ENCODE results near the gene GPN2. TPM values are rescaled to one million over a fixed set of nuclear protein-coding genes. Genes with fewer than 3 reads are reported as not detected.

The GPN2 gene
- total and polyA plus RNA-seq, 2 donors (not counting 3 experiments of a cell fraction or from before 2014, with no cell fraction given): 21.9 to 37.4 TPM

- intact Hi-C loops (cut with micrococcal nuclease): loop anchor here (1.0 kb wide), 2 partner anchors 12 to 25 kb away; no protein-coding TSS in a partner anchor
- no peaks in the 10 kb centered on the region for H4K20me1 ChIP-seq (replicated peaks; ENCODE audit: control insufficient read depth, extremely low read depth, insufficient read depth, low read length)
- no peaks in the 10 kb centered on the region for H3K9me1 ChIP-seq (replicated peaks; ENCODE audit: control insufficient read depth, extremely low read depth, insufficient read depth, low read length)
- POLR2A ChIA-PET: no interaction called here
- no peak overlapping the region for H3K4me2 ChIP-seq (ENCODE audit: insufficient read depth, low read length)
- no peak overlapping the region for H2AFZ ChIP-seq (ENCODE audit: low read depth, low read length)
- CTCF ChIA-PET: no interaction called here
- no peaks in the 10 kb centered on the region for H3K79me2 ChIP-seq (ENCODE audit: control insufficient read depth, insufficient read depth, low read length)
- no peak for TF ChIP-seq MYC (IDR thresholded peaks at IDR 0.05; ENCODE audit: low read depth, low read length)
- TF ChIP-seq, protein P1, sequence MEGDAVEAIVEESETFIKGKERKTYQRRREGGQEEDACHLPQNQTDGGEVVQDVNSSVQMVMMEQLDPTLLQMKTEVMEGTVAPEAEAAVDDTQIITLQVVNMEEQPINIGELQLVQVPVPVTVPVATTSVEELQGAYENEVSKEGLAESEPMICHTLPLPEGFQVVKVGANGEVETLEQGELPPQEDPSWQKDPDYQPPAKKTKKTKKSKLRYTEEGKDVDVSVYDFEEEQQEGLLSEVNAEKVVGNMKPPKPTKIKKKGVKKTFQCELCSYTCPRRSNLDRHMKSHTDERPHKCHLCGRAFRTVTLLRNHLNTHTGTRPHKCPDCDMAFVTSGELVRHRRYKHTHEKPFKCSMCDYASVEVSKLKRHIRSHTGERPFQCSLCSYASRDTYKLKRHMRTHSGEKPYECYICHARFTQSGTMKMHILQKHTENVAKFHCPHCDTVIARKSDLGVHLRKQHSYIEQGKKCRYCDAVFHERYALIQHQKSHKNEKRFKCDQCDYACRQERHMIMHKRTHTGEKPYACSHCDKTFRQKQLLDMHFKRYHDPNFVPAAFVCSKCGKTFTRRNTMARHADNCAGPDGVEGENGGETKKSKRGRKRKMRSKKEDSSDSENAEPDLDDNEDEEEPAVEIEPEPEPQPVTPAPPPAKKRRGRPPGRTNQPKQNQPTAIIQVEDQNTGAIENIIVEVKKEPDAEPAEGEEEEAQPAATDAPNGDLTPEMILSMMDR (IDR thresholded peaks at IDR 0.05; ENCODE audit: extremely low read depth in 1 of 2, insufficient read depth in 1 of 2, low read depth in 1 of 2, low read length in 2 of 2): no peak
- no peak for TF ChIP-seq JUN (IDR thresholded peaks at IDR 0.05; ENCODE audit: borderline replicate concordance, insufficient read depth, insufficient read length, low read depth)
- no peak for TF ChIP-seq FOS (IDR thresholded peaks at IDR 0.05; ENCODE audit: borderline replicate concordance, insufficient read depth, low read length)
- TF ChIP-seq POLR2AphosphoS5 (IDR thresholded peaks at IDR 0.05; ENCODE audit: insufficient read depth, low read depth, low read length): no peak
- TF ChIP-seq POLR2A (IDR thresholded peaks at IDR 0.05; ENCODE audit: low read depth, low read length): no peak
- no peak for TF ChIP-seq MAX (IDR thresholded peaks at IDR 0.05; ENCODE audit: insufficient read depth, insufficient read length)
- TF ChIP-seq EZH2 (IDR thresholded peaks at IDR 0.05; ENCODE audit: borderline replicate concordance, low read depth, low read length, severe bottlenecking): no peak
- no peak for TF ChIP-seq GATA2 (IDR thresholded peaks at IDR 0.05; ENCODE audit: insufficient read depth, insufficient read length, low read depth, low read length)
- H3K9ac ChIP-seq (replicated peaks; ENCODE audit: extremely low read depth, insufficient read depth, low read length): no peak overlapping the region
- no peak for FAIRE-seq
- no peak overlapping the region for H3K27ac ChIP-seq (ENCODE audit: insufficient read depth, low read depth, low read length)
- H3K27me3 ChIP-seq (ENCODE audit: control insufficient read depth in 2 of 2, insufficient read depth in 2 of 2, low read length in 2 of 2): no peaks in the 10 kb centered on the region
- no peak for DNase-seq (ENCODE audit: low read depth, low spot score)
- no peaks in the 10 kb centered on the region for H3K9me3 ChIP-seq (replicated peaks; ENCODE audit: control insufficient read depth, insufficient read depth, low read length)
- no TSS peak for BruUV-seq (replicated peaks)
- H3K4me3 ChIP-seq (replicated peaks in 1 of 3; ENCODE audit: insufficient read depth in 1 of 3, low read depth in 1 of 3, low read length in 3 of 3): no peak overlapping the region
- dilution Hi-C loops (cut with MboI; ENCODE audit: extremely low pct_ligation_motif_present, low sequenced_read_pairs): no loop called here
- peaks cover 8% of the 10 kb centered on the region for H3K4me1 ChIP-seq (ENCODE audit: control insufficient read depth, extremely low read depth, insufficient read depth, low read length)
- peaks cover 12 to 37% of the 10 kb centered on the region in 2 experiments for H3K36me3 ChIP-seq (ENCODE audit: control insufficient read depth in 2 of 2, extremely low read depth in 1 of 2, insufficient read depth in 2 of 2, low read length in 2 of 2)
Measured at GRCh38 chr1:26853600-26853999, 36.5 kb downstream of the GPN2 start.

Measured in endothelial cell of umbilical vein (primary cell).